T1000 (cell line): ENCODE results near the gene BACH2.
"Not testable (repeated sequence)": the region's sequence is repeated elsewhere in the genome, so short reads cannot be mapped to it uniquely, and the experiment has no call there.

Experiments
- DNase-seq: peaks from one replicate; lab custom pipeline; 2025; ENCODE audit warnings: mixed read lengths; lab: John Stamatoyannopoulos, UW

The BACH2 gene

DNA sequence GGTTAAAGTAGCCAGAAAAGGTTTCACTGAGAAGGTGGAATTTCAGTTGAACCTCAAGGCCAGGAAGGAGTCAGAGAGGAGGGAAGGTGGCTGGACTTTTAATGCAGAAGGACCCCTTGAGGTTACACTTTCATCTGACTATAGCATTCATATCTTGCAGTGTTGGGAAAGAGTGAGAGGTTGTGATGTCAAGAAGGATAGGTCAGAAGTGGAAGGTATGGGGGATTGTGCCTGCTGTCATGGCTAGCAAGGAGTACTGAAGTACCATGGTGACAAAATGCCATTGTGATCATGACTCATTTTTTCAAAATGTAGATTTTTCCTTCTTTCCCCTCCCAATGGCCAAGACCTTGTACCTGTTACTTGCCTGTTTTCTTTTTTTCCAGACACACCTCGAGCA lies 5.2 kb upstream of the BACH2 start:
- DNase-seq, result no peak

DNA sequence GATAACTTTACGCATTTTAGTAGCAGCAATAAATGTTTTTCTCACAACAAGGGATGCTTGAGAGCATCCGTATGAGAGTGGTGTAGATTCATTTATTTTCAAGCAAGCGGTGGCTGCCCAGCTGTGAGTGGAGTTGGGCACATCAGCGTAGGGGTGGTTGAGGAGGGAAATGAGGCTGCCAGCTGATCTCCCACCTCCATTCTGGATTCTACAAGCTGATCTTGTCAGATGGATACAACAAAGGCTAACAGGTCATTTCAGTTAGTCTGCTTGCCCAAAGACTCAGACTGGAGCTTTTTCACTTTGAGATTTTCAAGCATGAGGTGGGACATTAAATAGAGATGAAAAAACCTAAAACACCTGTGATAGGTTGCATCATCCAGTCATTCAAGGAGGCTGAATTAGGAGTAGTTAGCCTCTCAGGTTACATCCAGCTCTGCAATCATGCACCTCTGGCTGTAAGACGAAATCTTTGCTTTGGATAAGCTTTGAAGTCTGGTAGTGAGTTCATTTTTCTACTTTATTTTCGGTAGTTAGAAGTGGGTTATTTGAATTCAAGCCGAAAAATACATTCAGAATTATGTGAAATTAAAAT lies 1.9 kb upstream of the BACH2 start:
- no peak for DNase-seq

- DNase-seq, result no peak
Observed at GRCh38 chr6:90297867-90298381, 1.3 kb upstream of the BACH2 start.

DNA sequence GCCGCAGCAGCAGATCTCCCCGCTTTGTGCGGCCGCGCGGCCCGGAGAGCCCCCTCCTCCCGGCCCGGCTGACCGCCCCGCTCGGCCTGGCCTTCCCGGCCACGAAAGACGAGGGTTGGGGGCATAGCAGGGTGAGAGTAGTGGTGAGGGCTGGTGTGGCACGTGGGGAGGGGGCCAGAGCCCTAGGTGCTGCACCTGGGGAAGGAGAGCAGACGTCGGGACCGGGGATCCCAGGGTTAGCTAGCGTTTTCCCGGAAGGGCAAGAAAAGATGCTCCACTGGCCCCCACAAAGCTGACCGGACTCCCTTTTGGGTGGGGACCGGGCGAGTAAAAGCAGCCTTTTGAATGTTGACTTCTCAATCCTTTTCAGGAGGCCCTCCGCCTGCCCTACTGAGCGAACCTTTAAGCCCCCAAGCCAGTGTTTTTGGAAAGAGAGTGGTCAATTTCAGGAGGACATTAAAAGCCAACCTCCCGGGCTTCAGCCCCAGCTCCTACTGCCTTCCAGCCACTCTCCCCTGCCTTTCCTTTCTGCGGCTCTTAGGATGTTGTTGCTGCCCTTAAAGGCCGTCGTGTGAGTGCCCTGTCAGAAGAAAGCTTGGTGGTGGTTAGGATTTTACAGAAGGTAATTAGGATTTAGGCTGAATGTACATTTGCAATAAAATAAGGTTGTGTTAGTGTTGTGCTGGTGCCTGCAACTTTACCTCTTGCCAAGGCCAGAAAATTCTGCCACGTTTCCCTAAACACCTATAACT lies 648 bp upstream of the BACH2 start:
- DNase-seq, result no peak

DNA sequence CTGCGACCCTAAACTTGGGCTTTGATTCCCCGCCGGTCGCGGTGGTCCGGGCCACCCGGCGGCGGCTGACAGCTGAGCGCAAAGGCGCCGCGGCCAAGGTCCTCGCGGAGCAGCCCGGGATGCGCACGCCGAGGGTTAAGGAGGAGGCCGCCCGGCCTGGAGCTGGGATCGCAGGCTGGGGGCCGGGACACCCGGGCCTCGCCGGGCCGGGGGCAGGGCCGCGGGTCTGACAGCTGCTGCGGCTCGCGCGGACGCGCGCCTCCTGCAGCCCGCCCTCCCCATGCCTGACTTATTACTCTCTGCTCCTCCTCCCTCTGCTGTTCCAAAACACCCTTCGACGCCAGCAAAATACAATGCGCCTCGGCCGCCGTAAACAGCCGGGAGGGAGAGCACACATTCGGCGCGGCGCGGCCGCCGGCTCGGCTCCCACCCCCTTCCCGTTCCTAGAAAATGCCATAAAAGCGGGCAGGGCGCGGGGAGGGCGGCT lies 746 bp downstream of the BACH2 start:
- DNase-seq, result peak; percentile 46

- no peak for DNase-seq
Observed at GRCh38 chr6:90294989-90295853, 1.4 kb downstream of the BACH2 start.

DNA sequence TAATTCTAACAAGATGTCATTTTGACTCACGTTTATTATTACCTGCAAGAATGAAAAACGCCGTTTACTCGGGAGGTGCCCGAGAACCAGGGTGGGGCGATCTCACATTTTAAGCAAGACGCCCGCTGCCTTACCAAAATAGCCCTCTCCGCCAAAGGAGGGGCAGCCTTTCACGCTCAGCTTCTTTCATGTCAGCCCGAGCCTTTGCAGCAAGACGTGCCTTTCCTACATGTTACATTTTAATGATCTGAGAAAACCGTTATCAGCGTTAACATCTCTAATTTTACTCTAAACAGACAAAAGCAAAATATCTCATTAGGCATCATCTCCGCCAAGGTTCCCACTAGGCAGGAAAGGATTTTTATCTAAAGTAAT lies 2.0 kb downstream of the BACH2 start:
- DNase-seq, result no peak

- DNase-seq, result no peak
Observed at GRCh38 chr6:90294008-90294511, 2.6 kb downstream of the BACH2 start.

- DNase-seq, result no peak
Observed at GRCh38 chr6:90293319-90293953, 3.2 kb downstream of the BACH2 start.

DNA sequence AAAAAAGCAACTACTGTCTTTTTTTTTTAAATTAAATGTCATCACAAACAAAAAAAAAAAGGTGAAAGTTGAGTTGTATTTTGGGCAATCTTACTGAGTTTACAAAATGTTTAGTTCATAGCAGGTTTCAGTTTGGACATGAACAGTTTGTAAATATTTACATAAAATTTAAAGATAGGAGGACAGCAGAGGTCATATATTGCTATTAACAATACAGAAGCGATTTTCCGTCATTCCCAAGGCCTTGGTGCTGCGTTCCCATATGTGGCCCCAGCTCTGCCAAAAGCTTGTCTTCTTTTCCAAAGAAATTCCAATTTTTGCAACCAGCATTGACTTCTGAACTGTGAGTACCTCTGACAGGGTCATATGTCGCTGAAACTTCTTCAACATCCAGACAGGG lies 5.1 kb downstream of the BACH2 start:
- DNase-seq, result no peak

- DNase-seq, result no peak
Observed at GRCh38 chr6:90290811-90291420, 5.7 kb downstream of the BACH2 start.

DNA sequence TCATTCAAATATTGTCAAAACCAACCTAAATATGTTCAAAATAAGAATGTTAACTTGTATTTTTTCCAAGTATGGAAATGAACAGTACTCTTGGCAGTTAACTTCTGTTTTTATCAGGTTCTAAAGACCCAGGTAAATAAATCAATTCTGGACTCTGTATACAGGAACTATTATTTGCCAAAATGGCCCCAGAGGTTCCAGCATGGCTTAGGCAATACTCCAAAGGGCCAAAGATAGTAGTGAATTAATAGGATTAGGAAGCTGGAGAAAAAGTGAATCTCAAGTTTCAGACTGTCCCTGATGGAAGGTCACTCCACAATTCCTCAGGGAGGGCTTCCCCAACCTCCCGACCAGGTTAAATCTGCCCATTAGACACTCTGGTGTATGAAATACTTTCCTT lies 6.7 kb downstream of the BACH2 start:
- DNase-seq, result no peak

DNA sequence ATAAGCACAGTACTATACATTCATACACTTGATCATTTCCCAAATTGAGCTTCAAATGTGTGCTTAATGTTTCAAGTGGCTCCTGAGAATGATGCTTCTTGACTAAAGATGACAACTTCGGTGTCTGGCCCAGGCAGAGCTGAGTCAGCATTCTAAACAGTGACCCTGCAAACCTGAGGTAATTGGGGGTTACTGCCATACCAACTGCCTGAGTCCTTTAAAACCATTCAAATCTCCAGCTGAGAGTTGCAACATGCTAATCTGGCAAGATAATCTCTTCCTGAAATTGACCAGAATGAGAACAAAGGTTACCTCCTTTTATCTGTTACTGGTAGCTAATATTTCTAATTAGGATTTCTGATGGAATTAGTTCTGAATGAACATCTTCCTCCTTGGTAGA lies 8.2 kb downstream of the BACH2 start:
- DNase-seq, result no peak

DNA sequence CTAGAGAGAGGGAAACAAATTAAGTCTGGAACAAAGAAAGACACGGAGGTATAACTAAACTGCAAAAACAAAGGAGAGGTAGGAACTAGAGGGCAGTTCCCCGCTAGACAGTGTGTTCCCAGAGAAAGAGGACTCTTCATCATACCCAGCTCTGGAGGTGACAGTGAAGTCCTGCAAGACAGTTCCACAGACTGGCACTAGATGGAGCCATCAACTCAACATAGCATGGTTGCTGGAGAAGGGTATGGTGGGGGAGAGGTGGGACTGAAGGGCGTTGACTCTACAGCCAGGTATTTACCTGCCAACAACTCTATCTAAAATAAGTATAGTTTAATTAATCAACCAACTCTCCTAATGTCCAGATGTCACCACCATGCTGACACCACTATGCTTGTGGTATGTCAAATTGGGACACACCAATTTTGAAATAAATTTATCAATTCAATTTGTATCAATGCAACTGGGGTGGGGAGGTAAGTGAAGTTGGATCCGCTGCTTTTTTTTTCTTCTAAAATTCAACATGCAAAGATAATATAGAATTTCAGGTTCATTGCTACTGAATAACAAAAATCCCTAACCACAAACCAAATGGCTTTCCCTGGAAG lies 9.7 kb downstream of the BACH2 start:
- no peak for DNase-seq

GRCh38 chr6:90285611-90286381 lies 10.8 kb downstream of the BACH2 start:
- DNase-seq, result peak; percentile 47

DNA sequence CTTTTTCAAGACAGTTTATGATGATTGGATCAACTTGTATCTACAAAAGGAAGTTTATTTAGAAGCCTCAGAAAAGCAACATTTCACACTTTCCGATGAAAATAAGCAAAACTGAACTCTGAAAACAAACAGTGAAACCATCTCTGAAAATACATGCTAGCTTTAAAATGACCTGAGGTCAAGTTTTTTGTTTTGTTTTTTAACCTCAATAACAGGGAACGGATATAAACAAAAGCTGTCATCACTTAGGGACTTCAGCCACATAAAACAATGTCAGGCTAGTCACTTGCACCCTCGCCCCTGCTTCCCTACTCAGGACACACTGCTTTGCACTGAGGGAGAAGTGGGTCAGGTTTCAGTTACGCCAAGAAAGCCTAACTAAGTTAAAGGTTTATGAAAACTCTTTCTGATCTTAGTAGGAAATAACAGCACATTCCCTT lies 11.6 kb downstream of the BACH2 start:
- DNase-seq, result no peak

GRCh38 chr6:90284236-90285041 lies 12.2 kb downstream of the BACH2 start:
- DNase-seq, result peak; percentile 53

GRCh38 chr6:90282265-90282664 lies 14.4 kb downstream of the BACH2 start:
- not testable (repeated sequence) for DNase-seq

DNA sequence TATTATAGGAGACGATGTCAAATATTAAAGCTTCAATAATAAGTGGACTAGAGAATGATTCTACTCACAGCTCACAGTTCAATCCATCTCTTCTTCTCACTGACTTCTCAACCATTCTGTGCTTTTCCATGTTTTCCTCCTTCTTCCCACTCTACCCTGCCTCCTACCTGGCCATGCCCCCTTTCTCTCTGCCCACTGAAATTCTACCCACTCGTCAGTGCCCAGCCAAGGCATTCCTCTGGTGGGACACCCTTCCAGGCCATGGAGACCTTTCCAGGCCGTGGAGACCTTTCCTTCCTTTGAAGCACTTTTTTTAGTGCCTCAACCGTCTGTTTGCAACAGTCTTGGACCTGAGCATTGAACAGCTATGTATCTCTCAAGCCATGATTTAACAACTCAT lies 18.5 kb downstream of the BACH2 start:
- no peak for DNase-seq
